GM12873 (cell line): Measurements from ENCODE around the gene SYT11.

Experiments used
- CTCF ChIP-seq: IDR thresholded peaks from 2 replicates; pipeline ENCODE4 v1.5.1; 2012; ENCODE audit warnings: low read depth, mild to moderate bottlenecking, moderate library complexity, low read length, control low read depth; ENCODE audit not compliant: insufficient read depth; ENCODE audit errors: missing control alignments

SYT11 gene

GRCh38 chr1:155920717-155921116 is 61.4 kb downstream of the SYT11 start:
- no peak for TF ChIP-seq CTCF

DNA sequence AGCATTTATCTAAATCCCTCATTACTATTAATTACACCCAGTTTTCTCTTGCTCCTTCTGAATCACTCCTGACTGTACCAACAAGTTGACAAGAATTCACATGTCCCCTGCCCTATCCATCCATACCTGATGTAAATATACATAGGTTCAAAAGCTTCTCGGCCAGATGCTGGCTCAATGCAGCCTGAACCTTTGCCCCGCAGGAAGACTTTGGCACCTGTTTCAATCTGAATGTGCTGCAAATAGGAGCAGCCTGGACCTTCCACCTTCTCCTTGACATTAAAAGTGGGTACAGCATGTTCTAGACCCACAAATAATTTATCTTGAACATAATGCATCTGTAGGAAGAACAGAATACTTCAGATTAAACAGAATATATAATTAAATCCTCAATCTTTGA is 66.1 kb downstream of the SYT11 start:
- TF ChIP-seq CTCF: no peak

GRCh38 chr1:155929057-155929456 is 69.7 kb downstream of the SYT11 start:
- TF ChIP-seq CTCF: no peak

DNA sequence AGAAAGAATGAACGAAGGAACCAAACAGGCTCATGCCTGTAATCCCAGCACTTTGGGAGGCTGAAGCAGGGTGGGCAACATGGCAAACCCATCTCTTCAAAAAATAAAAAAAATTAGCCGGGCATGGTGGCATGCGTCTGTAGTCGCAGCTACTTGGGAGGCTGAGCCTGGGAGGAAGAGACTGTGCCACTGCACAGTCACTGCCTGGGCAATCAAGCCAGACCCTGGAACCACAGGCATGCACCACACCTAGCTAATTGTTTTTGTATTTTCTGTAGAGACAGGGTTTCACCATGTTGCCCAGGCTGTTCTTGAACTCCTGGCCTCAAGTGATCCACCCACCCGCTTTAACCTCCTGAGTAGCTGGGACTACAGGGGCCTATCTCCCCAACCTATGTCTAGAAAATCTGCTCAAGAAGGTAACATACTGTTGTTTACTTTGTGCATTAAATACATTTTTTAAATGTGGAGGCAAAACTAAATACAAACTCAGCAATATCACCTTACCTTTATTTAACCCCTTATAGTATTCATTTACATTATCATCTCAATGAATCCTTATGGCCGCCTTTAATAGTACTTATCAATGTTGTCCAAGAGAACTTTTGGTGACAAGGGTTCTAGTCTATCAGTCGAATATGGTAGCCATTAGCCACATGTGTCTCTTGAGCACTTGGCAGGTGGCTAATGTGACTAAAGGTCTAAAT is 72.1 kb downstream of the SYT11 start:
- TF ChIP-seq CTCF: no peak

GRCh38 chr1:155932081-155932480 is 72.7 kb downstream of the SYT11 start:
- TF ChIP-seq CTCF: no peak

GRCh38 chr1:155932487-155932886 is 73.1 kb downstream of the SYT11 start:
- TF ChIP-seq CTCF: no peak

- TF ChIP-seq CTCF: peak; percentile 5
Measured at GRCh38 chr1:155933591-155934096, 74.3 kb downstream of the SYT11 start.
